GM19193 (cell line): Measurements from ENCODE around the gene FBXL2.

Experiments
- POLR2A ChIP-seq: IDR thresholded peaks from 4 replicates; pipeline ENCODE4 v1.6.1; 2011; ENCODE audit not compliant: insufficient read depth, insufficient read length; ENCODE audit errors: extremely low read depth

The FBXL2 gene

DNA sequence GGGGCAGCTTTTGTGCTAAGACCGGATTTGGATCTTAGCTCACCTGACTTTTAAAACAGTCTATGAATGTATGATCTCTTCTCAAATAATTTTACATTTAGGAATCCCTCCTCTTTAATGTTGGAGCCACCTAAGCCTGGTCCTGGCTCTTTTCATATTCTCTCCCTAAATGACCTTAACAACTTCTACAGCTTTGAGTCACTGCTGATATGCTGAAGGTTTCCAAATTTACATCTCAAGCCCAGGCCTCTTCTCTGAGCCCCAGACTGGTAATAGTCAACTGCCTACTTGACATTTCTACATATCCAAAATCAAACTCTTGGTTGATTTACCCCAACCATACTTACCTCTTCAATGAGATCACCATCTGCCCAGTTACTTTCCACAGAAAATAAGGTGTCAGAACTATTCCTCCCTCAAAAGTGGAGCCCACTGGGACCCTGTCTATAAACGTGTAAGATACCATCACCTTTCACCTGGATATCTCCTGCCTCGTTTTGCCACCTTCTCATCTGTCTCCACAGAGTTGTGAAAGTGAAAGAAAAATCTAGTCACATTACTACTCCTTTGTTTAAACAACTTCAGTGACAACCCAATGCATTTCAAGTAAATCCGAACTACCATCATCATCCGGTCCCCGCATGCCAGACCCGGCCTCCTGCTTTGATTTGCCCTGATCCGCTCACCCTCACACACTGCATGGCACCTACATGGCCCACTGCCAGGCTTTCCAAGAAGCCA is 114.2 kb downstream of the FBXL2 start:
- no peak for TF ChIP-seq POLR2A

DNA sequence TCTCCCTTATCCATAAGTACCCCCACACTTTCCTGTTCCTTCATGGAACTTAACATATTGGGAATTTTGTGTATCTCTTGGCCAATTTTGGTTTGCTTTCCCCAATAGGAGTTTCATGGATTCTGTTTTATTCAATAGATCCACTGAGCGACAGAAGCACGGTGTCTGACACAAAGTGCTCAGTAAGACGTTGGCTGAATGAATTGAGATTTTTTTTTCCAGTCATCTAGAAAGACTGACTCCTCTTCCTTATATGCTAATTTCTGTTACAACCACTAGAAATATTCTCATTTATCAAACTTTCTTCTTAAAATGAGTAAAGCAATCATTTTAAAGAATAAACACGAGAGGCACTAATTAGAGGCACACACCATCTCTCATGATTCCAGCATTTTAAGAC is 114.9 kb downstream of the FBXL2 start:
- TF ChIP-seq POLR2A: no peak

DNA sequence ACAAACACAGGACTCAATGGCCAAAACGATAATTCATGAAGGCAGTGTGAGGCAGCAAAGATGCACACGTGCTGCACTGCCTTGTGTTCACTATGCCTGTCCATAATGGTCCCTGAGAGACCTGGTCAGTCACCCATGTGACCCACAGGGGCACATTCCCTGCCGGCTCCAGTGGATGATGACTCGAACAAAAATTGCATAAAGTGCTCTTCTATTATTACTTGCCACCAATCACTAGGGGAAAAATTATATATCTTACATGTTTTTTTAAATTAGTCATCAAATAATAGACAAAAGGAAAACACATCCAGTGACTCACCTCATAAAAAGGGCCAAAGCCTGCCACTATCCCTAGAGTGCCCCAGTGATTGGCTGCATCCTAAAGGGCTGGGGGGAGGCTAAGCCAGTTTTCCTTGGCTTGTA is 115.5 kb downstream of the FBXL2 start:
- no peak for TF ChIP-seq POLR2A

DNA sequence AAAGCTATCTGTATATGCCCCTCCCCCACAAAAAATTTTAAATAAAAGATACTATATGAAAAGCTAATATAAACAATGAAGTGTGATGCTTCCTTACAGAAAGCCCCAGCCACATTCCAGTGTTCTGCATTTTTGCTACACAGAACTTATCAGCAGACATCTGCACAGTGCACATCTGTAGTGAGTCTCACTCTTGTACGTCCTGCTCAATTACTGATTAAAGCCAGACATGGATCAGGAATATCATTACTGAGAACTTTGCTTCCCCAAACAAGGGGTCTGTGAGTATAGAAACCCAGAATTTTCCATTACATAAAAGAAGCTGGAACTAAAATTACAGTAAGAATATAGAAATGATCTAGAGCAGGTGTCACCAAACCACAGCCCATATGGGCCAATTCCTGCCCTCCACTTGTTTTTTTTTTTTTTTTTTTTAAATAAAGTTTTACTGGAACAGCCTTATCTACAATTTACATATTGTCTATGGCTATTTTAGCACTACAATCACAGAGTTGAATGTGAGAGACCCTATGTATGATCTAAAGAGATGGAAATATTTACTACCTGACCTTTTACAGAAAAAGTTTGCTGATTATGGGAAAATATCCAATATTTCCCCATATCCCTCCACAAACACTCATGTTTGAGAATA is 117.3 kb downstream of the FBXL2 start:
- TF ChIP-seq POLR2A: no peak

DNA sequence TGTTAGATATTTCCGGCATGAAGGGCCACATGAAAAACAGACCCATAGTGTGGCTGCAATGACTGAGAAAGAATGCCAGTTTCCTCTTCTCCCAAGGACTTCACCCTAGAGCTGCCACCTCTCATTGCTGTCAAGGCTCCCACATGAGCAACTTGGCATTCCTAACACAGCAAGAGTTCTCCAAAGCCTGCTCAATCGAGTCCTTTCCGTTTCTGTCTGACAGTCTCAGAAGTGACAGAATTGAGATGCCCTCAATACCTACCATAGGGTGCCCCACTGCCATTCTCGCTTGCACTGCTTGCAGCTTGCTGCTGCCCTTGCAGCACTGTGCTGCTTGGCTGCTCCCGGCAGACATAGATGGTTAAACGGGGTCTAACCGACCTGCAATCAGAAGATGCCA is 118.7 kb downstream of the FBXL2 start:
- TF ChIP-seq POLR2A: no peak

DNA sequence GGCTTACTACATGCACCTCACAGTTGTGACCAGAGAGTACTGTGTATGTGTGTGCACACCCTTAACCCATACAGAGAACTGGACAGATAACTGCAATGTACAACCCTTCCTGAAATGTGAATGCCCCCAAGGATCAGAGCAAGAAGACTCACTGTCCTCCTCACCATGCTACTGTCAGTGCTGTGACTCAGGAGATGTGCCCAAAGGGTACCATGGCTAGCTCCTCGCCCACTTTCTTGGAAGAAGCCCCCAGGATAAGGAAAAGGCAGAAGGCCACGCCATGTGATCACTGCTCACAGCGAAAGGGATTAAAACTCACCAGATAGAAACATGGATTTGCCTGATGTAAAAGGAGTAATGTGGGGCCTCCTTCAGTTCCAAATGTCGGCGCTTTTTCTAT is 121.2 kb downstream of the FBXL2 start:
- TF ChIP-seq POLR2A: no peak

DNA sequence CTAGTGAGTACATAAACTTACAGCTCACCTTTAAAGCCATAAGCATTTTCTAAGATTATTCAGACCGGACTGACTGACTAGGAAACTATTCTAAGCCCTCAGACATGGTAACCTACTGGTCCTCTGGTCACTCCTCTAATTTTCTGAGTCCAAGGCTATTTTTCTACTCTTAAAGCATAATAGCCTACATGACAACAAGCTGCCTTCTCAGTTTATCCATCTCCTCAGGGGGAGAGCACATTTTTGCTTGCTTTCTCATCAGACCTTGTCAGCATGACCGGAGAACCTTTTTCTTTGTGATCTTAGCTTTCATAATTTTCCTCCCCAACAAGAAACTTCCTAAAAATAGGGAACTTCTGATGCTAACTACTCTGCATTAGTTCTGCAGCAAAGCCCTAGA is 124.5 kb downstream of the FBXL2 start:
- TF ChIP-seq POLR2A: no peak

DNA sequence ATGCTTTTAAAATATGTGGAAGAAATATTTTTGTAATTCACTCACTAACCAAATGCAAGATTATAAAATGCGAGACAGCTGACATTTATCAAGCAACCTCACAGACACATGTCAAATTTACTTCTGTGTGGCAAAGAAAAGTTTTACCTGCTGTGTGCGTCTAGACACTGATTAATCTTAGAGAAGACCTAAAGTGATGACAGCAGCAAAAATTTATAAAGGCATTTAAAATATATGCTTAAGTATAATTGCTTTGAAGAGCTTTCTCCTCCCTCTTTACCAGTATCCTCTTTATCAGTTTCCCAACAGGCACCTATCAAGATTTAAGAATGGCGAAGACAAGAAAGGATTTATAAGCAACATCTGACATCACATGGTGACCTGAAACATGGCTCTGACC is 125.7 kb downstream of the FBXL2 start:
- TF ChIP-seq POLR2A: no peak

DNA sequence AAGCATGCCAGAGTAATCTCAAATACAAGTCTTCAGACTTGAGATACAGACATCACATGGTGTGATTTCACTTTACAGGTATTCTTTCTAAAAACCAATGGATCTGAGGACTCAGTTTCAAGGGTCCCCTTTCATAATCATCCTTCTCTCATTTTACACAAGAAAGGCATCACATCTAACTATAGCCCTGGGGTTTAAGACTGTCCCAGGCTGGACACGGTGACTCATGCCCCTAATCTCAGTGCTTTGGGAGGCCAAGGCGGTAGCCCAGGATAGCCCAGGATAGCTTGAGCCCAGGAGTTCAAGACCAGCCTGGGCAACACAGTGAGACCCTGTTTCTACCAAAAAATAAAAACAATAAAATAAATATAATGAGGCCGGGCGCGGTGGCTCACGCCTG is 126.5 kb downstream of the FBXL2 start:
- TF ChIP-seq POLR2A: no peak

DNA sequence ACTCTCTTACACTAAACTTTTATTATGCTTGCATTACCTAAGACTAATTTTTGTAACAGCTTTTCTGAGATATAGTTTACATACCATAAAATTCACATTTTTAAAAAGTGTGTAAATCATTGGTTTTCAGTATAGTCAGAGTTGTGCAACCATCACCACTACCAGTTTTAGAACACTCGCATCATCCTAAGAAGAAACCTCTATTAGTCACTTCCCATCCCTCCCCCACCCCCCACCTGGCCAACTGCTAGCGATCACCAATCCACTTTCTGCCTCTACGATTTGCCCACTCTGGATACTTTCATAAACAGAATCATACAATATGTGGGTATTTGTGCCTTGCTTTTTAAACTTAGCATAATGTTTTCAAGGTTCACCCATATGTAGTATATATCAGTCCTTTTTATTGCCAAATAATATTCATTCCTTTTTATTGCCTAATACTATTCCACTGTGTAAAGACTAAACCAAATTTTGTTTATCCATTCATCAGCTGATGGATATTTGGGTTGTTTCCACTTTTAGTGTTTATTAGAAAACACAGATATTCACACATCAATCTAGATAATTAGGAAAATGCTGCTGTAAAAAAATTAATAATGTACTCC is 139.9 kb downstream of the FBXL2 start:
- no peak for TF ChIP-seq POLR2A

DNA sequence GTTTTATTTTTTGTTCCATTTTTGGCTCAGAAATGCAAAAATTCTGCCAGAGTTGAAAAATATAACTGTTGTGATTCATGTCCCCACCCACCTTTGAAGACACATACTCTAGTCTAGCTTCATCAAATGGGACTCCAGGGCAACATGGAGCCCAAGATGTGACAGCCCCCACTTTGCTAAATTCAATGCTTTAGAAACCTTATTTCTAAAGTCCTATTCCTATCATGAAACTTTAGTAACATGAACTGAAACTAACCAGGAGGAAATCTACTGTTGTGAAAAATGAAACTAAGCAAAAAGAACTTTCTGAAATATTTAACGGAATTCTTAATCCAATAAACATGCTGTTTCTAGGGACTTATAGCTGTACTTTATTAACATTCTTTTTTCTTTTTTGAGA is 142.7 kb downstream of the FBXL2 start:
- TF ChIP-seq POLR2A: no peak

DNA sequence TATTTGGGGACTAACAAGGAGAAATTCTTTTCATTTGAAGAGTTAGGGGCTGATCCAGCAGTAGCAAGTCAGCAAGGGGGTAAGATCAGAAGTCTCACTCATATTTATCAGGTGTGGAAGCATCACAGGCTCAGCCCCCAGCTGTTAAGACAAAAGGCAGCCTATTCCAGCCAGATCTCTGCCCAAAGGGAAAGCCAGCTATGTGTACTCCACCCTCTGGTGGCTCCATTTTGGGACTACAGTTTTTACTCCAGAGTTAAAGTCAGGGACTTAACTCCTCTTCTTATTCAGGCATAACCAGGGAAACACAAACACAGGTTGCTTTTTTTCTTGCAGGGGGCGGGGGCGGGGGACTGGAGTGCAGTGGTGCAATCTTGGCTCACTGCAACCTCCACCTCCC is 143.7 kb downstream of the FBXL2 start:
- no peak for TF ChIP-seq POLR2A

DNA sequence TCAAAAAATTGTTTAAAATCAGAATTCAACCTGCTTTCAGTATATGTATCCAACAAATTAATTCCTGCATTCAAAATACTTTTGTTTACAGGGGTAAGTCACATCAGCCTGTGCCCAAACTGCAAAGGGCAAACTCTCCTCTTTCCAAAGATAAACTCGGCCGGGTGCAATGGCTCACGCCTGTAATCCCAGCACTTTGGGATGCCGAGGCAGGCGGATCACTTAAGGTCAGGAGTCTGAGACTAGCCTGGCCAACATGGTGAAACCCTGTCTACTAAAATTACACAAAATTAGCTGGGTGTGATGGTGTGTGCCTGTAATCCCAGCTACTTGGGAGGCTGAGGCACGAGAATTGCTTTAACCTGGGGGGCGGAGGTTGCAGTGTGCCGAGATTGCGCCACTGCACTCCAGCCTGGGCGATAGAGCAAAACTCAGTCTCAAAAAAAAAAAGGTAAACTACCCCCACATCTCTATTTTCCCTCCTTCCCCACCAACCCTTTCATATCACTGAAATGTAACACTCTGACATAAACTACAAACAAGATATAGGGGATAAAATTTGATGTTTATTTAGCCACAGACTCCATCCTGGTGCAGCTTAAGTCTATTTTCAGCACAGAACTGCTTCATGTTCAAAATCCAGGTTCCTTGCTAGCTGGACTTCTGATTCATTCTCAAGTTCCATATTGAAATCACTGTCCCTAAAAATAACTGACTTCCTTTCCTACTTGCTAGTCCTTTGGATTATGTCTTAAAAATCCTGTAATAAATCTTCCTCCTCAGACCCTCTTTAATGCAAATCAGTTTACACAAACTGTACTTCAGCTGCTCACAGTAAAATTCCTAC is 147.6 kb downstream of the FBXL2 start:
- no peak for TF ChIP-seq POLR2A

DNA sequence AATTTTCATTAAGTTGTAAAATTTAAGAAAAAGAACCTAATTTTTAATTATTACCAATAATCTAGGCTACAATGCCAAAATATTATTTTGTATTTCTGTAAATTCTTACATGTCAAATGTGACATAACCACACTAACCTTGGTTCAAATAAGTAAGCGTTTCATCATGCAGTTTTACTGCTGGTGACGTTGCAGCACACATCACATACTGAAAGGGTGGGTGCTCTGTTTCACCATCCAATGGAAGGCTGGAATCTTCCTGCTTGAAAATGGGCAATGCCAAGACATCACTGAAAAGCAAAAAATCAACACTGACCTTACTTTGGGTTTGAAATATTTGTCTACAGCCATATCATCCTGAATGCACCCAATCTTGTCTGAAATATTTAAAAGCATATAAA is 148.2 kb downstream of the FBXL2 start:
- TF ChIP-seq POLR2A: no peak

DNA sequence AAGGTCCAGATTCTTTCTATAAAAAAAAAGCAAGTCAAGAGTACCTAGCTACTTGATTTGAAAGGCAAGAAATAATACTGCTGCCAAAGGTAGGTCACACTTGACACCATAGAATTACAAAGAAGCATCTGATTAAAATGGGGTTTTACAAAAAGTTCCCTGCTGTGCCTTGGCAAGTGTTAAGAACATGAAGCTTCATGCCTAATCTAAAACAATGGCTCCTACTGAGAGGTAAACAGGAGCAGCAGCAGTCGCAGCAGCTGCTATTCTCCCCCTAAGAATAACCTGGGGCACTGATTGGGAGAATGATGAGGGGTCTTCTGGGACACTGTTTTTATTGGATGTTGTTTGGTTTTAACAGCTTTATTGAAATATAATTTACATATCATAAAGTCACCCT is 148.8 kb downstream of the FBXL2 start:
- no peak for TF ChIP-seq POLR2A
